ENCODE results near the gene TAOK1. TPM values are rescaled to one million over a fixed set of nuclear protein-coding genes. Genes with fewer than 3 reads are reported as not detected.
"Not testable (repeated sequence)": the region's sequence is repeated elsewhere in the genome, so short reads cannot be mapped to it uniquely, and the experiment has no call there.

Gene TAOK1
- total RNA-seq = 64.1 and 70.4 TPM in 2 replicates

- peak within 1 kb of the TSS; percentile 96 for H3K4me3 ChIP-seq (ENCODE audit: low read depth, low read length)
- no peak for TF ChIP-seq CTCF (IDR thresholded peaks at IDR 0.05; ENCODE audit: insufficient read depth, low read depth, low read length)
- peak; percentile 99 for DNase-seq (ENCODE audit: low read depth)
Measured at GRCh38 chr17:29389982-29390850, at the start of gene TAOK1. Gene TAOK1 (plus strand): TSS chr17:29390363. CDS start chr17:29451549, 61,186 bp downstream.

GRCh38 chr17:29341726-29342125, 48.4 kb upstream of the TAOK1 start:
- TF ChIP-seq CTCF (IDR thresholded peaks at IDR 0.05; ENCODE audit: insufficient read depth, low read depth, low read length) = no peak
- no peak overlapping the region for H3K4me3 ChIP-seq (ENCODE audit: low read depth, low read length)
- DNase-seq (ENCODE audit: low read depth) = peak; percentile 80

- no peak overlapping the region for H3K4me3 ChIP-seq (ENCODE audit: low read depth, low read length)
- no peak for TF ChIP-seq CTCF (IDR thresholded peaks at IDR 0.05; ENCODE audit: insufficient read depth, low read depth, low read length)
- DNase-seq (ENCODE audit: low read depth) = no peak
Measured at GRCh38 chr17:29342158-29342765, 47.9 kb upstream of the TAOK1 start.

GRCh38 chr17:29344201-29344856, 45.8 kb upstream of the TAOK1 start:
- no peak for TF ChIP-seq CTCF (IDR thresholded peaks at IDR 0.05; ENCODE audit: insufficient read depth, low read depth, low read length)
- no peak overlapping the region for H3K4me3 ChIP-seq (ENCODE audit: low read depth, low read length)
- peak; percentile 75 for DNase-seq (ENCODE audit: low read depth)

GRCh38 chr17:29345066-29345465, 45.1 kb upstream of the TAOK1 start:
- no peak for TF ChIP-seq CTCF (IDR thresholded peaks at IDR 0.05; ENCODE audit: insufficient read depth, low read depth, low read length)
- no peak overlapping the region for H3K4me3 ChIP-seq (ENCODE audit: low read depth, low read length)
- no peak for DNase-seq (ENCODE audit: low read depth)

GRCh38 chr17:29345470-29345869, 44.7 kb upstream of the TAOK1 start:
- H3K4me3 ChIP-seq (ENCODE audit: low read depth, low read length); DNase-seq (ENCODE audit: low read depth): not testable (repeated sequence)

GRCh38 chr17:29346462-29346861, 43.7 kb upstream of the TAOK1 start:
- TF ChIP-seq CTCF (IDR thresholded peaks at IDR 0.05; ENCODE audit: insufficient read depth, low read depth, low read length) = no peak
- no peak for DNase-seq (ENCODE audit: low read depth)
- no peak overlapping the region for H3K4me3 ChIP-seq (ENCODE audit: low read depth, low read length)

Measured in fibroblast of villous mesenchyme (primary cell).